NB4 (cell line): ENCODE measurements around the gene TMEM61.

Experiments
- MYC ChIP-seq: IDR thresholded peaks from 2 replicates; pipeline ENCODE4 v1.6.1; 2011; ENCODE audit warnings: low read depth, low read length
- TF ChIP-seq, protein P1 (sequence below): IDR thresholded peaks from one replicate; pipeline ENCODE4 v1.5.1; 2012; ENCODE audit warnings: low read depth, low read length

DNA sequence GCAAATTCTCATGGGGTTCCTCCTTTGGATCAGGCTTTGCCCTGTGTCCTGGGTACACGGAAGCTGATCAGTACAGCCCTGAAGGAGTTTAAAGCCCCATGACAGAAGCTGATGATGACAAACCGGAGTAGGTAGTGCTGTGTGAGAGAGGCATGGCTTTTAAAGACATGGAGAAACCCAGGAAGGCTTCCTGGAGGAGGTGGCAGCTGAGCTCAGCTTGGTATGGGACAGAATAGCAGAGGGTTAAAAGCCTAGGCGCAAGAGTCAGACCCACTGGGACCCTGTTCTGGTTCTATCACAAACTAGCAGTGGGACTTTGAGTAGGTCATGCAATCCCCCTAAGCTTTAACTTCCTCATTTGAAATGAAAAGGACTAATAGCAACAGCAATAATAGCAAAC lies 6.1 kb downstream of the TMEM61 start:
- TF ChIP-seq, protein P1, sequence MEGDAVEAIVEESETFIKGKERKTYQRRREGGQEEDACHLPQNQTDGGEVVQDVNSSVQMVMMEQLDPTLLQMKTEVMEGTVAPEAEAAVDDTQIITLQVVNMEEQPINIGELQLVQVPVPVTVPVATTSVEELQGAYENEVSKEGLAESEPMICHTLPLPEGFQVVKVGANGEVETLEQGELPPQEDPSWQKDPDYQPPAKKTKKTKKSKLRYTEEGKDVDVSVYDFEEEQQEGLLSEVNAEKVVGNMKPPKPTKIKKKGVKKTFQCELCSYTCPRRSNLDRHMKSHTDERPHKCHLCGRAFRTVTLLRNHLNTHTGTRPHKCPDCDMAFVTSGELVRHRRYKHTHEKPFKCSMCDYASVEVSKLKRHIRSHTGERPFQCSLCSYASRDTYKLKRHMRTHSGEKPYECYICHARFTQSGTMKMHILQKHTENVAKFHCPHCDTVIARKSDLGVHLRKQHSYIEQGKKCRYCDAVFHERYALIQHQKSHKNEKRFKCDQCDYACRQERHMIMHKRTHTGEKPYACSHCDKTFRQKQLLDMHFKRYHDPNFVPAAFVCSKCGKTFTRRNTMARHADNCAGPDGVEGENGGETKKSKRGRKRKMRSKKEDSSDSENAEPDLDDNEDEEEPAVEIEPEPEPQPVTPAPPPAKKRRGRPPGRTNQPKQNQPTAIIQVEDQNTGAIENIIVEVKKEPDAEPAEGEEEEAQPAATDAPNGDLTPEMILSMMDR = no peak
- no peak for TF ChIP-seq MYC
